HL-60 (cell line): Measurements from ENCODE around the gene SNX2.

Experiments used
- DNase-seq, 2 experiments: peaks; one replicate each; pipeline ENCODE4 v3.0.0-alpha.2; 2010 to 2020; ENCODE audit warnings: low read depth in 1 of 2, low spot score in 1 of 2
- H3K27ac ChIP-seq: fragments of 250-450 bp; sonication (Bioruptor Pico); replicated peaks from 2 replicates; pipeline ENCODE4 v1.5.1; 2020; ENCODE audit warnings: mild to moderate bottlenecking, moderate library complexity
- H3K27me3 ChIP-seq: fragments of 250-450 bp; sonication (Bioruptor Pico); 2 replicates; pipeline ENCODE4 v1.5.1; 2021; ENCODE audit warnings: mild to moderate bottlenecking, moderate library complexity; ENCODE audit not compliant: insufficient read depth, poor library complexity, severe bottlenecking
- H3K4me3 ChIP-seq: replicated peaks from 2 replicates; pipeline ENCODE4 v1.5.1; 2011; ENCODE audit warnings: mild to moderate bottlenecking, control low read depth, low read length; ENCODE audit not compliant: insufficient read depth
- GABPA ChIP-seq: IDR thresholded peaks from 2 replicates; pipeline ENCODE4 v1.6.1; 2012; ENCODE audit warnings: low read depth
- POLR2AphosphoS5 ChIP-seq: IDR thresholded peaks from 2 replicates; pipeline ENCODE4 v1.6.1; 2012; ENCODE audit warnings: low read depth
- SPI1 ChIP-seq: IDR thresholded peaks from 2 replicates; pipeline ENCODE4 v1.6.1; 2012; ENCODE audit warnings: low read depth, mild to moderate bottlenecking, borderline replicate concordance
- TF ChIP-seq, protein P1 (sequence below): IDR thresholded peaks from 2 replicates; pipeline ENCODE4 v1.6.1; 2012; ENCODE audit warnings: low read depth; ENCODE audit not compliant: insufficient replicate concordance
- TF ChIP-seq, protein P2 (sequence below): IDR thresholded peaks from one replicate; pipeline ENCODE4 v1.5.1; 2011; ENCODE audit warnings: low read length, control low read depth, inconsistent platforms; ENCODE audit not compliant: insufficient read depth

SNX2 gene

DNA sequence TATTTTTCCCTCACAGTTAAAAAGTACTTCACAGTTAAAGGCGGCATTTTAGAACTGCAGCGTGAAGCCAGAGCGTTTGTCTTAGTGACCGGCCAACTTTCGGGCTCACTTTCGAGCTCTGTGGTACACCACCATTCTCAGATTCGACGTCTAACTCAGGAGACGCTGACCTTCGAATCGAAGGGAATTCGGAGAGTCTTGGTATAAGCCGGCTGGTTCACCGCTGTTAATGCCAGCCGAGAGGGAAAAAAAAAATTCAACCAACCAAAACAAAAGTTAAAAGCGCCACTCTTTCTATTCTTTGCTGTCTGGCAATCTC lies 70.0 kb downstream of the SNX2 start:
- Histone ChIP-seq H3K27ac (no peak overlapping the region), H3K4me3 (peak overlapping the region; percentile 55), H3K27me3 (no peaks in the 10 kb centered on the region)
- TF ChIP-seq, protein P1, sequence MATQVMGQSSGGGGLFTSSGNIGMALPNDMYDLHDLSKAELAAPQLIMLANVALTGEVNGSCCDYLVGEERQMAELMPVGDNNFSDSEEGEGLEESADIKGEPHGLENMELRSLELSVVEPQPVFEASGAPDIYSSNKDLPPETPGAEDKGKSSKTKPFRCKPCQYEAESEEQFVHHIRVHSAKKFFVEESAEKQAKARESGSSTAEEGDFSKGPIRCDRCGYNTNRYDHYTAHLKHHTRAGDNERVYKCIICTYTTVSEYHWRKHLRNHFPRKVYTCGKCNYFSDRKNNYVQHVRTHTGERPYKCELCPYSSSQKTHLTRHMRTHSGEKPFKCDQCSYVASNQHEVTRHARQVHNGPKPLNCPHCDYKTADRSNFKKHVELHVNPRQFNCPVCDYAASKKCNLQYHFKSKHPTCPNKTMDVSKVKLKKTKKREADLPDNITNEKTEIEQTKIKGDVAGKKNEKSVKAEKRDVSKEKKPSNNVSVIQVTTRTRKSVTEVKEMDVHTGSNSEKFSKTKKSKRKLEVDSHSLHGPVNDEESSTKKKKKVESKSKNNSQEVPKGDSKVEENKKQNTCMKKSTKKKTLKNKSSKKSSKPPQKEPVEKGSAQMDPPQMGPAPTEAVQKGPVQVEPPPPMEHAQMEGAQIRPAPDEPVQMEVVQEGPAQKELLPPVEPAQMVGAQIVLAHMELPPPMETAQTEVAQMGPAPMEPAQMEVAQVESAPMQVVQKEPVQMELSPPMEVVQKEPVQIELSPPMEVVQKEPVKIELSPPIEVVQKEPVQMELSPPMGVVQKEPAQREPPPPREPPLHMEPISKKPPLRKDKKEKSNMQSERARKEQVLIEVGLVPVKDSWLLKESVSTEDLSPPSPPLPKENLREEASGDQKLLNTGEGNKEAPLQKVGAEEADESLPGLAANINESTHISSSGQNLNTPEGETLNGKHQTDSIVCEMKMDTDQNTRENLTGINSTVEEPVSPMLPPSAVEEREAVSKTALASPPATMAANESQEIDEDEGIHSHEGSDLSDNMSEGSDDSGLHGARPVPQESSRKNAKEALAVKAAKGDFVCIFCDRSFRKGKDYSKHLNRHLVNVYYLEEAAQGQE = no peak
- no peak for TF ChIP-seq POLR2AphosphoS5
- TF ChIP-seq GABPA = no peak
- no peak for TF ChIP-seq SPI1
- TF ChIP-seq, protein P2, sequence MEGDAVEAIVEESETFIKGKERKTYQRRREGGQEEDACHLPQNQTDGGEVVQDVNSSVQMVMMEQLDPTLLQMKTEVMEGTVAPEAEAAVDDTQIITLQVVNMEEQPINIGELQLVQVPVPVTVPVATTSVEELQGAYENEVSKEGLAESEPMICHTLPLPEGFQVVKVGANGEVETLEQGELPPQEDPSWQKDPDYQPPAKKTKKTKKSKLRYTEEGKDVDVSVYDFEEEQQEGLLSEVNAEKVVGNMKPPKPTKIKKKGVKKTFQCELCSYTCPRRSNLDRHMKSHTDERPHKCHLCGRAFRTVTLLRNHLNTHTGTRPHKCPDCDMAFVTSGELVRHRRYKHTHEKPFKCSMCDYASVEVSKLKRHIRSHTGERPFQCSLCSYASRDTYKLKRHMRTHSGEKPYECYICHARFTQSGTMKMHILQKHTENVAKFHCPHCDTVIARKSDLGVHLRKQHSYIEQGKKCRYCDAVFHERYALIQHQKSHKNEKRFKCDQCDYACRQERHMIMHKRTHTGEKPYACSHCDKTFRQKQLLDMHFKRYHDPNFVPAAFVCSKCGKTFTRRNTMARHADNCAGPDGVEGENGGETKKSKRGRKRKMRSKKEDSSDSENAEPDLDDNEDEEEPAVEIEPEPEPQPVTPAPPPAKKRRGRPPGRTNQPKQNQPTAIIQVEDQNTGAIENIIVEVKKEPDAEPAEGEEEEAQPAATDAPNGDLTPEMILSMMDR = no peak
- DNase-seq = no peak

DNA sequence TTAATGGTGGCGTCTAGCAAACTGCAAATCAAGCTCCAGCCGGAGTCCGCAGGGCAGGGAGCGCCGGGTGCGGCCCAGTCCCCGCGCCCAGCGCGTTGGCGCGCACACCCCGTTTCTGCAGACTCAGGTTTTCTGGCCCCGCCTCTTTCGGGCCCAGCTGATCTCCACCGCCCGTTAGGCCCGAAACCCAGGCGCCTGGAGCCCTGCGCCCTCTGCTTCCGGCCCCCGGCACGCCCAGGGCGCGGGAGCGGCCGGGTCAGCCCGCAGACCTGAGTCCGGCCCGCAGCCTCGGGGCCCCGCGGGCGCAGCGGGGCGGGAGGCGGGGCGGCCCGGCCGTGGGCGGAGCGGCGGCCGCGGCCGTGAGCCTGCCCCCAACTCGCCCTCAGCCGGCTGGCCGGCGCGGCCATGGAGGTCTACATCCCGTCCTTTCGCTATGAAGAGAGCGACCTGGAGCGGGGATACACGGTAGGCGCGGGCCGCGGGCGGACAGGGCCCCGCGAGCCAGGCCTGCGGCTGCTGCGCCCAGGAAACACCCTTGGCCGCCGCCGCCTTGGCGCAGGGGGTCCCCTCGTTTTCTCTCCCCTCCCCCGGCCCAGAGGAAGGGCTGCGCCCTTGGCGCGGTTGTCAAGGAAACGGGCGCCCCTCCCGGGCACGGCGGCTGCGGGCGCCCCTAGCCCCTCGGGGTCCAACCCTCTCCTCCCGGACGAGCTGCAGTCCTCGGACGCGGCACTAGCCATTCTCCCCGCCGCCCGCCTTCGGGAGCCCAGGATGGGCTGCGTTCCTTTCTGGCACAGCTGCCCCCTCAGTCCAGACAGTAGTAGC lies 70.6 kb downstream of the SNX2 start, which contains the start of gene SNX24:
Gene SNX24, plus strand, starts transcription at position 385 of the 822 bp plus-strand sequence. Its CDS starts 21 bp downstream, at position 406.
- peak; percentile 13 to 29 for DNase-seq

DNA sequence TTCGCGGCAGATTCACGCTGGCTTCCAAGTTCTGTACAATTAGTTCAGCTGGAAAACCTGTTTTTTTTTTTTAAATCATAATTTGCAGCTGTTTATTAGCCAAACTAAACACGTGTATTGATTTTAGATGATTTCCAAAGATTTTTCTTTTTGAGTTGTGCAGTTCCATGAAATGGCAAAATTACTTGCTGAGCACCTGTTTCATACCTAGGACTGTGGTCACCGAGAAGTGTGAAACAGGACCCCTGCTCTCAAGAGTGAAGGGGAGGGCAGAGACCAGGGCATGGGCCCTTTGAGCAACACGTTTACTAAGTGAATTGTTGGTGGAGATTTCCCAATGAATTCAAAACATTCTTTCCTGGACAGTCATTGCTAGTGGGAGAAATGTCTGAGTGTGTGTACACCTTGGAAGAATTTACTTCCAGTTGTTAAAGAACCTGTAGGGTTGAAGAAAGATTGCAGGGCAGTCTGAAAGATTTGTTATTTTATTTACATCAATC lies 71.2 kb downstream of the SNX2 start:
- Histone ChIP-seq H3K27ac (no peak overlapping the region), H3K4me3 (peak overlapping the region; percentile 55; the same call in 1 of the 2 replicates), H3K27me3 (no peaks in the 10 kb centered on the region)
- no peak for DNase-seq
- TF ChIP-seq GABPA = no peak
- TF ChIP-seq, protein P2 = no peak
- TF ChIP-seq, protein P1 = no peak

More for the DNA sequence above, 70.6 kb downstream of the SNX2 start, which contains the start of gene SNX24:
- Histone ChIP-seq H3K27me3 (no peaks in the 10 kb centered on the region), H3K27ac (no peak within 1 kb of the TSS), H3K4me3 (peak within 1 kb of the TSS; percentile 55)
- no peak for TF ChIP-seq POLR2AphosphoS5
- TF ChIP-seq GABPA = no peak
- no peak for TF ChIP-seq SPI1
- TF ChIP-seq, protein P2 = no peak
- TF ChIP-seq, protein P1 = no peak
